Stimulated activated CD4-positive, alpha-beta T cell treated with anti-CD3 and anti-CD28 coated beads, Interleukin-12 subunit alpha, Interleukin-12 subunit beta, amount 100 ng/mL, for 24 hours (primary cell): ENCODE results near the gene EHBP1L1.
A peak's percentile ranks its signal among the peaks of the same experiment; 100 is the strongest.

Experiments
- DNase-seq, 2 experiments: peaks; one replicate each; pipeline ENCODE4 v3.0.0-alpha.2; 2020; ENCODE audit warnings: low read depth in 2 of 2

Gene EHBP1L1

DNA sequence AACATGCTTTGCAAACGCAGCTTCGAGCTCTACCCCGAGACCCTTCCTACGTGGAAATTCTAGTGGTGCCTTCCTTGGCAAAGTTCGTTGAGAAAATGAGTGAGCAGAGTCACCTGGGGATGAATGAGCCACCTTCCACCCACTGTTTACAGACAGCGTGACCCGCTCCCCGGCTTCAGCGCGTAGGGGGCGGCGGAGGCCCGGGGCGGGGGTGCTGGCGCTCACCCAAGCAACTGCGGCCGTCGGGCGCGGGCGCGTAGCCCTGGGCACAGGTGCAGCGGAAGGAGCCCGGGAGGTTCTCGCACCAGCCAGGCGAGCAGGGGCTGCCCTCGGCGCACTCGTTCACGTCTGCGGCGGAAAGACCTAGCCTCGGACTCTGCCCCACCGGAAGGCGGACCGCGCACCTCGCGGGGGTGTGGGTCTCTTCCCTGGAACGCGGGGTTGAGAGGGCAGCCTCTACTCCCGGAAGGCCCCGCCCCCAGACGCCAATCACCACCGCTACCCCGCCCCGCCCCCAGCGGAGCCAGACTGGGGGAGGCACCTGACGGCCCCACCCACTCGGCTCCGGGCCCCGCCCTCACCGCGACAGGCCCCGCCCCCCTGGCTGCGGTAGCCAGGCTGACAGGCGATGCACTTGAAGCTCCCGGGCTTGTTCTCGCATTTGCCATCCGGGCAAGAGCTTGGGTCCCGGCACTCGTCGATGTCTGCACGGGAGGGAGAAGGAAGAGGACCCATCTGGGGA, 29.5 kb upstream of the EHBP1L1 start:
- peak; percentile 94 to 99 for DNase-seq

GRCh38 chr11:65547446-65548125, 28.3 kb upstream of the EHBP1L1 start:
- no peak for DNase-seq

GRCh38 chr11:65548395-65548794, 27.5 kb upstream of the EHBP1L1 start:
- DNase-seq: no peak

DNA sequence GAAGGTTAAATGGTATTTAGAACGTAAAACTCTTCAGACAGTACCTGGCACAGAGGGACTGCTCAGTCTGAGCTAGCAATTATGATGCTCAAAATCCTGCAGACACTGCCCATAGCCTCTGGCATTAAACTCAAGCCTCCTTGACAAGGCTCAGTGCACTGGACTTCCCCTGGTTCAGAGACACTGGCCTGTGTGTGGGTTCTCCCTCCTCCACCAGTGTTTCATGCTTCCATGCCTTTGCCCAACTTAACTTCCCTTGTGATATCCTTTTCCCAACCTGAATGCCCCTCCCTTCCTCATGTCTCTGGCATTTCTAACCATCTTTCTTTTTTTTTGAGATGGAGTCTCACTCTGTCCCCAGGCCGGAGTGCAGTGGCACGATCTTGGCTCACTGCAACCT, 26.8 kb upstream of the EHBP1L1 start:
- no peak for DNase-seq

- DNase-seq: peak in 1 of 2 experiments; percentile 47
Measured at GRCh38 chr11:65551572-65552387, 24.1 kb upstream of the EHBP1L1 start.

GRCh38 chr11:65552388-65552951, 23.4 kb upstream of the EHBP1L1 start:
- no peak for DNase-seq

DNA sequence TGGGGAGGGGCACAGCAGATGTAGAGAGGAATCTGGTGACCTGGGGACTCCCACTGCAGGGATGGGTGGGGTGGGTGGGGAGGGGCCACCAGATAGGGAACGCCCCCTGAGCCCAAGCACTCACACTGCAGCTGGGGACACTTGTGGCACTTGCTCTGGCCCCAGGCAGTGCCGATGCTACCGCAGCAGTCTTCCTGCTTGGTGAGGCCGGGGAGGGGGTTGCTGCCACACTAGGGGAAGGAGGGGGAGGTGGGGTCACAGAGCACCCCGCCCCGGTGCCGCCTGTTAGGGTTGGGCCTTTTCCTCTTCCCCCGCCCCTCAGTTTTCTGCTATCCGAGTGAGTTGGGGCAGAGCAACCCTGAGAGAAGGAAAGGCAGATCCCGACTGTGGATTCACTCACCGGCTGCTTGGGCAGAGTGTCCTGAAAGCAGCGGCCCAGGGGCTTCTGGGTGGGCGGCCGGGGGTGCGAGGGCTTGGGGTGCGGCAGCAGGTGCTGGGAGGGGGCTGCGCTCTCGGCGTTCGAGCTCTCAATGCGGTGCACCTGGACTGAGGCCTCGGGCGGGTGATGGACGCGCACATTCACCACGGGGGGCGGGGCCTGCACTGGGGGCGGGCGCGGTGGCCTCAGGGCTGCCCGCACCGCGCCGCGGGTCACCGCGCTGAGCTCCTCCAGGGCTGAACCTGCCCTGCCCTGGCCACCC, 22.4 kb upstream of the EHBP1L1 start:
- peak in 1 of 2 experiments; percentile 60 for DNase-seq

DNA sequence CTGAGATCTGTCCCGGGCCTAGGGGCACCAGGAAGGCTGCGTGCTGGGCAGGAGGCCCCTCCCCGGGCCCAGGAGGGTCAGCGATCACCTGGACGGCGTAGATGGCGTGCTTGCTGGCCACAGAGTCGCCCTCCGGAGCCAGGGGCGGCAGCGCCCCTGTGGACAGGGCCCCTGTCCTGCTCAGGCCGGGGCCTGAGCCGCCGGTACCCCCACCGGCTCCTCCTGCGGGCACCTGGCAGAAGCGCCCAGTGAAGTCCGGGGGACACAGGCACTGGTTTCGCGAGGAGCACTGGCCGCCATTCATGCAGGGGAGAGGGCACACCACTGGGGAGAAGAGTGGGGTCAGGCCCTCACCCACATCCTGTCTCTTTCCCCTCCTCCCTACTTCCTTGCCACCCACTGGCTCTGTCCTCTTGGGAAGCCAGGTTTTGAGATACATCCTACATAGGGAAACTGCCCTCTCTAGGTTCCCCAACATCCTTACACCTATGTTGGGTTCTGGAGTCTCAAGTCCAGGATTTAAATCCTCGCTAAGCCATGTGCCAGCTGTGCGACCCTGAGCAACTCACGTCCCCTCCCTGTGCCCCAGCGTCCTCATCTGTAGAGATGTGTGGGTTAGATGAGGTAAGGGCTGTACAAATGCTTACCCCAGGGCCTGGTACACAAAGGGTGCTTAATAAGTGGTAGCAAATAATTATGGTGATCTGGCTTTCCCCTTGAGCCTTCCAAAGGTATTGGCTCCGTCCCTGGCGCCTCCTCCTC, 21.6 kb upstream of the EHBP1L1 start:
- DNase-seq: no peak

GRCh38 chr11:65554842-65555430, 20.9 kb upstream of the EHBP1L1 start:
- no peak for DNase-seq

DNA sequence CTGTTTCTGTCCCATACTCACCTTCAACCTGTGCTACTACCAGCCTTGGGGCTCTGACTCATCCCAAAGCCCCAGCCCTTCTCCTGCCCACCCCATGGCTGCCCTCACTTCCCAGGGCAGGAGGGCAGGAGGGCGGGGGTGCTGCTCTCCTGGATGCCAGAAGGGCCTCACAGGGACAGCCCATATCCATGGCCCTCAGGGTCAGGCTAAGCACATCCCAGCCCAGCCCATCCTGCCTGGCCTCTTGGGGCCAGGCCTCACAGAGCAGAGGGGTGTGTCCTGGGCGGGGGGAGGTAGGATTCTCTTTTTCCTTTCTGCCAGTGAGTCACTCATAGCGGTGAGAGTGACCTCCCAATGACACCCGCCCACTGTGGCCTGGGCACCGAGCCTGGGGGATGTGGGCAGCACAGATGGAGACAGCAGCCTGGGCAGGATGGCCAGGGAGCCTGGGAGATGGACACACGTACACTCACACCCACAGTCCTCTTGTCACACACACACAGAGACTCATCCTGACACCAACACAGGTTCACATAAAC, 20.1 kb upstream of the EHBP1L1 start:
- DNase-seq: no peak

DNA sequence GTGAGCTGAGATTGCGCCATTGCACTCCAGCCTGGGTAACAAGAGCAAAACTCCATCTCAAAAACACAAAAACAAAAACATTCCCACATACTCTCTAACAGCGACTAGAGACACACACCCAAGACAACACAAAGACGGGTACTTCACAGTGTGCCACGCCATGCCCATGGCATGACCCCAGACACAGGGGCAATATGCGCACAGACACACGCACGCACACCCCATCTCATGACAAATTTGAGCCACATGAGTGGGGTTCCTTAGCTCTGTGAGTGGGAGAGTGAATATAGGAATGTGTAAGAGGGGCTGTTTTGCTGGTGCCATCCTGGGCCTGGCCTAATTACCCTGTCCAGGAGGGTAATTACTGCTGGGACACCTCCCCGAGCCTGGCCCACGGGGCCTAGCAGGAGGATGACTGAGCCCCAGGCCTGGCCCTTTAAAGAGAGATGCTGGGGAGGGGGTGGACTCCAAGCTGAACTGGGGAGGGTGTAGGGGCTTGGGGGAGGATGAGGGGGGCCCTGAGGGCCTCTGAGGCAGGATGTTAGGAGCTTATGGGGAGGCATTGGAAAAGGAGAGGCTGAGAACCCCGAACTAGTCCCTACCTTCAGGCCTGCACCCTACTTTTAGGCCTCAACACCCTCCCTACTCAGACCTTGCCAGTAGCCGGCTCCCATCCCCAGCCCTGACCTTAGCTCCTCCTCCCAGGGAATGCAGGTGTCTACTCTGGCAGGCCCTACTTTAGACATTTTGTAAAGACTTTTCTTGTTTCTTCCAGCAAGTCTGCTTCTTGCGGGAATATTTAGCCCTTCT, 19.2 kb upstream of the EHBP1L1 start:
- DNase-seq: no peak

- DNase-seq: no peak
Measured at GRCh38 chr11:65557280-65558001, 18.4 kb upstream of the EHBP1L1 start.

DNA sequence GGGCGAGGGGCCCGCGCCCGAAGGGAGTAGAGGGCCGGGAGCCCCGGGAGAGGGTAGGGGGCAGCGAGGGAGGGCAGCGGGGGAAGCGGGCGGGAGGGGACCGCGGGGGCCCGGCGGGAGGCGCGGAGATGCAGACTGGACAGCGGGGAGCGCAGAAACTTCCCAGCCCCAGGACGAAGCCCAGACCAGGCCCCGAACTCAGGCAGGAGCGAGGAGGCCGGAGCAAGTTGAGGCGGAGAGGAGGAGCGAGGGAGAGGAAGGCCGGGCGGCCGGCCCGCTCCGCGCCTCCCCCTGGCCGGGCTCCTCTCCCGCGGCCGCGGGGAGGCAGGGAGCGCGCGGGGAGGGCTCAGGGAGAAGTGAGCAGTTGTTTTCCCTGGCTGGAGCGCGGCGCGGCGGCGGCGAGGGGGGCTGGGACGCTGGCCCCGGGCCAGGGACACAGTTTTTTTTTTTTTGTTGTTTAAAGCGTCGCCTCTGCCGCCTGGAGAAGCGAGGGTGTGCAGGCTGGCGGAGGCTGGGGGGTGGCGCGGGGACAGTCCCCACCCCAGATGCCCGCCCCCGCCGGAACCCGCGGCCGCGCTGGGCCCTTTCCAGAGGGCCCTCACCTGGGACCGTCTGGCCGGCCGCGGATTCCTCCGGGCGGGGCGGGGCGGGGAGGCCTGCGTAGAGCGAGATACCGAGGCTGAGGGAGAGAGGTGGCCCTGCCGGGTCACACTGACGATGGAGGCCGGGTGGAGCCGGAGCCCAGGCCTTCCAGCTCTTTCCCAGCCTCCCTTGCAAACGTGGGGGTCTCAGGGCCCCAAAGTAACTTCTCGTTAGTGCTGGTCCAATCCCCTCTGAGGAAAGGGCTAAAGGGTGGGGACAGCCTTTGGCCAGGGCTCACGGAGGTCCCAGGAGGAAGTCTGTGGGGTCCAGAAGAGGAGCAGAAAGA, 17.6 kb upstream of the EHBP1L1 start, which contains the start of gene LTBP3:
Gene LTBP3, minus strand, starts transcription at position 358 of the 928 bp plus-strand sequence. CDS start 400 bp downstream, outside the sequence.
- no peak for DNase-seq

- no peak for DNase-seq
Measured at GRCh38 chr11:65558930-65559509, 16.8 kb upstream of the EHBP1L1 start.

DNA sequence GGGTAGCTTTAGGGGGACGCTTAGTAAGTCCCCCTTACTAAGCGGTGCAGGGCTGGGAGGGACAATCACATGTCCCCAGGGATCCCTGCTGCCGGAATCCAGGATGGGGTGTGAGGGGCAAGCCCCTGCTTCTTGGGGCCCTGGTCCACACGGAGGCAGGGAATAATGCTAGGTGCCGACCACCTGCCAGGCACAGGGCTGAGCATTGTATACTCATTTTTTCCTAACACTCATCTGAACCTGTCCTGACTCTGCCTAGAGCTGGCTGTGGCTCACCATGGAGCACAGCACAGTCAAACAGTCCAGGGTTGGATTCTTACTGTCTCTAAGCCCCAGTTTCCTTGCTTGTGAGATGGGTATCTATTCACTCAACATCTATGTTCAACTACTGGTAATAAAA, 16.3 kb upstream of the EHBP1L1 start:
- DNase-seq: no peak

GRCh38 chr11:65559951-65560537, 15.8 kb upstream of the EHBP1L1 start:
- DNase-seq: no peak
